GM12865 (cell line): ENCODE measurements around the gene CLASP1.
"Not testable (repeated sequence)": the region's sequence is repeated elsewhere in the genome, so short reads cannot be mapped to it uniquely, and the experiment has no call there.

ENCODE experiments used
- DNase-seq: peaks from one replicate; pipeline ENCODE4 v3.0.0; 2010; ENCODE audit warnings: low read depth
- H3K4me3 ChIP-seq: 2 replicates; pipeline ENCODE4 v1.5.1; 2011; ENCODE audit warnings: mild to moderate bottlenecking, low read depth, low read length, control low read depth
- TF ChIP-seq, protein P1 (sequence below): IDR thresholded peaks from 2 replicates; pipeline ENCODE4 v1.5.1; 2011; ENCODE audit warnings: low read length, control low read depth, low read depth, inconsistent platforms; ENCODE audit not compliant: insufficient read depth; ENCODE audit errors: missing control alignments

Gene CLASP1

GRCh38 chr2:121558329-121558728, 90.9 kb downstream of the CLASP1 start:
- TF ChIP-seq, protein P1, sequence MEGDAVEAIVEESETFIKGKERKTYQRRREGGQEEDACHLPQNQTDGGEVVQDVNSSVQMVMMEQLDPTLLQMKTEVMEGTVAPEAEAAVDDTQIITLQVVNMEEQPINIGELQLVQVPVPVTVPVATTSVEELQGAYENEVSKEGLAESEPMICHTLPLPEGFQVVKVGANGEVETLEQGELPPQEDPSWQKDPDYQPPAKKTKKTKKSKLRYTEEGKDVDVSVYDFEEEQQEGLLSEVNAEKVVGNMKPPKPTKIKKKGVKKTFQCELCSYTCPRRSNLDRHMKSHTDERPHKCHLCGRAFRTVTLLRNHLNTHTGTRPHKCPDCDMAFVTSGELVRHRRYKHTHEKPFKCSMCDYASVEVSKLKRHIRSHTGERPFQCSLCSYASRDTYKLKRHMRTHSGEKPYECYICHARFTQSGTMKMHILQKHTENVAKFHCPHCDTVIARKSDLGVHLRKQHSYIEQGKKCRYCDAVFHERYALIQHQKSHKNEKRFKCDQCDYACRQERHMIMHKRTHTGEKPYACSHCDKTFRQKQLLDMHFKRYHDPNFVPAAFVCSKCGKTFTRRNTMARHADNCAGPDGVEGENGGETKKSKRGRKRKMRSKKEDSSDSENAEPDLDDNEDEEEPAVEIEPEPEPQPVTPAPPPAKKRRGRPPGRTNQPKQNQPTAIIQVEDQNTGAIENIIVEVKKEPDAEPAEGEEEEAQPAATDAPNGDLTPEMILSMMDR = no peak
- no peak for DNase-seq
- no peak overlapping the region for H3K4me3 ChIP-seq

DNA sequence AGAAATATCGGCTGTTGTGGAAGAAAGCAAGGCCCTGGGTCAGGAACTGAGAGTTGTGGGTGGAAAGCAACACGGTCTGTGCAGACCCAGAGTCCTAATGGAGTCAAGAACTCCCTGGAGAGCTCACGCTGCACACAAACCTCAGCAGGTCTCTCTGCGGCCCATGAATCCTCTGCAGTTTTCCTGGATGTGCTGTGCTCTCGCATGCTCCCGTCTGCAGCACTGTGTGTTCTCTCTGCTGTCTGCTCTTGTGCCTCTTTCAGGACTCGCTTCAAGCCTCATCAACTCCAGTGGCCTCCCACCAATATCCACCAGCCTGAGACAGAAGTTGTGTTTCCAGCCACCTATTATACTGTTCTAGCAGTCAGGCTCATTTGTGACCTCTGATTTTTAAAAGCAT, 94.3 kb downstream of the CLASP1 start:
- no peak overlapping the region for H3K4me3 ChIP-seq
- DNase-seq = no peak
- TF ChIP-seq, protein P1 = no peak

- H3K4me3 ChIP-seq = not testable (repeated sequence)
- peak; percentile 28 for DNase-seq
Measured at GRCh38 chr2:121552477-121553180, 96.6 kb downstream of the CLASP1 start.

GRCh38 chr2:121550669-121551068, 98.6 kb downstream of the CLASP1 start:
- no peak overlapping the region for H3K4me3 ChIP-seq
- TF ChIP-seq, protein P1 = no peak
- DNase-seq = no peak

DNA sequence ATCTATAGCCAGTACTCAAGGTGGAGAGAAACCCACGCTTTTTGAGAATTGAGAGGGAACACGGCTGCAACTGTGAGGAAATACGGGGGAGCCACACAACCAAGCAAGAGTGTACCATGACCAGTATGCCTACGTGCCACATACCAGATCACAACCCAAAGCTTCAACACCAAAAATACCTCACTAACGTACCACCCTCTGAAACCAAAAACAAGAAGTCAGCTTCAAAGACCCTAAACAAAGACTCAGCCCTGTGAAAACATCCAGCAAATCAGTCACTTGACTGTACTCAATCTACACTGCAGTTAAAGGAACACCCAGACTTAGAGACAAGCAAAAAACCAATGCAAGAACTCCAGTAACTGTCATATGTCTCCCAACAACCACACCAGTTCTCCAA, 101.6 kb downstream of the CLASP1 start:
- no peak overlapping the region for H3K4me3 ChIP-seq
- peak; percentile 37 for DNase-seq
- TF ChIP-seq, protein P1 = no peak

- no peak overlapping the region for H3K4me3 ChIP-seq
- DNase-seq = no peak
- TF ChIP-seq, protein P1 = no peak
Measured at GRCh38 chr2:121545913-121546312, 103.3 kb downstream of the CLASP1 start.

DNA sequence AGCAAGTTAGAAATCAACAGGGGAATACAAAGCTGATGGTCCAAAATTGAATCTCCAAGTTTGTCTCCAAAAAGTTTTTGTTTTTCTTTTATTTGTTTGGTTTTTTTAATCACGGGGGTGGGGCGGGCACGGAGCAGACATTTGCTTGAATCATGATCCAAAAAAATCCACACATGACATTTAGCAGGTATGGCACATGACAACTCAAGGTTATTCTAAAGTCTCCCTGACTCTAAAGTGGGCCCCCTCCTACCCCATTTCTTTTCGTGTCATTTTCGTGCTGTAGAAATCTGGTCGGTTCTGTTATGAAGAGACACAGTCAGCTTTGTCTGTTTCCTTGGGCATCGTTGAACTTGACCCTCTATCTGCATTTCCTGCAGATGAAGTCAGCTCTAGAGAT, 104.0 kb downstream of the CLASP1 start:
- DNase-seq = no peak
- no peak overlapping the region for H3K4me3 ChIP-seq
- TF ChIP-seq, protein P1 = no peak
